ENCODE results near the gene NOL4L. TPM values are rescaled to one million over a fixed set of nuclear protein-coding genes. Genes with fewer than 3 reads are reported as not detected.
A peak's percentile ranks its signal among the peaks of the same experiment; 100 is the strongest.

Gene NOL4L
- total RNA-seq, 2 donors from 2014 or later = 39.6 to 50.7 TPM

- H3K4me3 ChIP-seq (ENCODE audit: low read length) = no peak overlapping the region
- H3K27ac ChIP-seq (ENCODE audit: low read depth, low read length) = peak overlapping the region; percentile 32
- no peak for DNase-seq
- H3K4me1 Mint-ChIP-seq = peaks cover 16% of the 10 kb centered on the region
- TF ChIP-seq, protein P1, sequence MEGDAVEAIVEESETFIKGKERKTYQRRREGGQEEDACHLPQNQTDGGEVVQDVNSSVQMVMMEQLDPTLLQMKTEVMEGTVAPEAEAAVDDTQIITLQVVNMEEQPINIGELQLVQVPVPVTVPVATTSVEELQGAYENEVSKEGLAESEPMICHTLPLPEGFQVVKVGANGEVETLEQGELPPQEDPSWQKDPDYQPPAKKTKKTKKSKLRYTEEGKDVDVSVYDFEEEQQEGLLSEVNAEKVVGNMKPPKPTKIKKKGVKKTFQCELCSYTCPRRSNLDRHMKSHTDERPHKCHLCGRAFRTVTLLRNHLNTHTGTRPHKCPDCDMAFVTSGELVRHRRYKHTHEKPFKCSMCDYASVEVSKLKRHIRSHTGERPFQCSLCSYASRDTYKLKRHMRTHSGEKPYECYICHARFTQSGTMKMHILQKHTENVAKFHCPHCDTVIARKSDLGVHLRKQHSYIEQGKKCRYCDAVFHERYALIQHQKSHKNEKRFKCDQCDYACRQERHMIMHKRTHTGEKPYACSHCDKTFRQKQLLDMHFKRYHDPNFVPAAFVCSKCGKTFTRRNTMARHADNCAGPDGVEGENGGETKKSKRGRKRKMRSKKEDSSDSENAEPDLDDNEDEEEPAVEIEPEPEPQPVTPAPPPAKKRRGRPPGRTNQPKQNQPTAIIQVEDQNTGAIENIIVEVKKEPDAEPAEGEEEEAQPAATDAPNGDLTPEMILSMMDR (conservative IDR thresholded peaks at IDR 0.05) = no peak
- H3K4me3 Mint-ChIP-seq = no peak overlapping the region
- no peaks in the 10 kb centered on the region for H3K27me3 Mint-ChIP-seq (ENCODE audit: insufficient read depth)
- H3K9me3 ChIP-seq (ENCODE audit: control insufficient read depth, low read length) = no peaks in the 10 kb centered on the region
- no peak overlapping the region for H3K9ac ChIP-seq (ENCODE audit: extremely low read depth, low read length, poor library complexity, severe bottlenecking)
- WGBS, 2 experiments (ENCODE audit: insufficient coverage in 1 of 2, insufficient read length in 1 of 2) = 92 to 93% methylated on average over 16 to 24 of the region's 24 CpGs
- peaks cover 27% of the 10 kb centered on the region for H3K36me3 ChIP-seq (ENCODE audit: control insufficient read depth, insufficient read depth, low read length)
- H3K9me3 Mint-ChIP-seq = no peaks in the 10 kb centered on the region
- H3K27me3 ChIP-seq (ENCODE audit: control insufficient read depth, insufficient read depth, low read length, poor library complexity, severe bottlenecking) = no peaks in the 10 kb centered on the region
- peak overlapping the region; percentile 33 for H3K27ac Mint-ChIP-seq
- H3K36me3 Mint-ChIP-seq (ENCODE audit: low read depth) = peaks cover 23% of the 10 kb centered on the region
- no peaks in the 10 kb centered on the region for H3K4me1 ChIP-seq (ENCODE audit: control insufficient read depth, insufficient read depth, low read length)
Observed at GRCh38 chr20:32465092-32465900, 119.8 kb downstream of the NOL4L start.

- peaks cover 12% of the 10 kb centered on the region for H3K4me1 Mint-ChIP-seq
Observed at GRCh38 chr20:32464401-32465091, 120.6 kb downstream of the NOL4L start.

DNA sequence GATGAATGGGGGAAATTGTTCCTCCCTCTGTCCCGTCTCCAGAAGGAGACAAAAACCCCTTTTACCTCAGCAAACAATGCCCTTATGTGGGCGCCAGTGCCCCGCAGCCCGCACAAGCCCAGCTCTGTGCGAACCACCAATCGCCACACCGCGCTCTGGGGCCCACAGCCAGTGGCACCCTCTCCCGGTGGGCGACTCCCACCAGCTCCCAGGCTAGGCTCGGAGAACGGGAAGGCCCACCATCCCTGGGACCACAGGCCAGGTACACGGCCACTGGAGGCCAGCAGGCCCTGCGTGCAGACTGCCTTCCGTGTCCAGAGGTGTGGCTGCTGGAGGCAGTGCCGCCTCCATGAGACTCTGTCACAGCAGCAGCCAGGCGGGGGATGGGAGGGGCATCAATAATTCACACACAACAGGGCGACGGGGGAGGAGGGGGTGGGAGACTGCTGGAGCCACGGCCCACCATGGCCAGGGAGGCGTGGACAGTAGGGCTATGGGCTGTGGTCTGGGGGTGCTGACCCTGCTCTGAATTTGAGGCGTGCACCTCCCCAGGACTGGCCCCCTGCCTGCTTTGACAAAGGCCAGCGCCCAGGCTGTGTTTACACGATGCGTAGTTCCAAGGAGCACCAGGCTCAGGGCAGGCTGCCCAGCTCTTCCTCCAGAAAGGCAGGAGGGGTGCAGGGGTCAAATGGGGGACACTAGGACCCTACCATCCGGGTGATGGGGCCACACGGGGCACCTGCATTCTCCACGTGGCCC, 121.3 kb downstream of the NOL4L start:
- H3K4me1 ChIP-seq (ENCODE audit: control insufficient read depth, insufficient read depth, low read length) = no peaks in the 10 kb centered on the region
- no peaks in the 10 kb centered on the region for H3K27me3 ChIP-seq (ENCODE audit: control insufficient read depth, insufficient read depth, low read length, poor library complexity, severe bottlenecking)
- Mint-ChIP-seq H3K27ac (no peak overlapping the region), H3K9me3 (no peaks in the 10 kb centered on the region), H3K4me3 (no peak overlapping the region), H3K36me3 (ENCODE audit: low read depth) (peaks cover 21% of the 10 kb centered on the region), H3K4me1 (peaks cover 12% of the 10 kb centered on the region), H3K27me3 (ENCODE audit: insufficient read depth) (no peaks in the 10 kb centered on the region)
- H3K36me3 ChIP-seq (ENCODE audit: control insufficient read depth, insufficient read depth, low read length) = peaks cover 30% of the 10 kb centered on the region
- DNase-seq = no peak
- no peaks in the 10 kb centered on the region for H3K9me3 ChIP-seq (ENCODE audit: control insufficient read depth, low read length)
- H3K9ac ChIP-seq (ENCODE audit: extremely low read depth, low read length, poor library complexity, severe bottlenecking) = no peak overlapping the region
- TF ChIP-seq, protein P1 (conservative IDR thresholded peaks at IDR 0.05) = no peak
- peak overlapping the region; percentile 76 for H3K27ac ChIP-seq (ENCODE audit: low read depth, low read length)
- WGBS, 2 experiments (ENCODE audit: insufficient coverage in 1 of 2, insufficient read length in 1 of 2) = 83% methylated on average over 18 to 27 of the region's 28 CpGs
- H3K4me3 ChIP-seq (ENCODE audit: low read length) = no peak overlapping the region

More at GRCh38 chr20:32464401-32465091, 120.6 kb downstream of the NOL4L start:
- Histone ChIP-seq H3K9ac (ENCODE audit: extremely low read depth, low read length, poor library complexity, severe bottlenecking) (no peak overlapping the region), H3K4me1 (ENCODE audit: control insufficient read depth, insufficient read depth, low read length) (no peaks in the 10 kb centered on the region), H3K27ac (ENCODE audit: low read depth, low read length) (peak overlapping the region; percentile 76), H3K4me3 (ENCODE audit: low read length) (no peak overlapping the region), H3K27me3 (ENCODE audit: control insufficient read depth, insufficient read depth, low read length, poor library complexity, severe bottlenecking) (no peaks in the 10 kb centered on the region), H3K9me3 (ENCODE audit: control insufficient read depth, low read length) (no peaks in the 10 kb centered on the region), H3K36me3 (ENCODE audit: control insufficient read depth, insufficient read depth, low read length) (peaks cover 31% of the 10 kb centered on the region)
- no peak for DNase-seq
- no peak overlapping the region for H3K4me3 Mint-ChIP-seq
- peaks cover 24% of the 10 kb centered on the region for H3K36me3 Mint-ChIP-seq (ENCODE audit: low read depth)
- no peaks in the 10 kb centered on the region for H3K27me3 Mint-ChIP-seq (ENCODE audit: insufficient read depth)
- H3K27ac Mint-ChIP-seq = peak overlapping the region; percentile 76
- H3K9me3 Mint-ChIP-seq = no peaks in the 10 kb centered on the region
- WGBS, 2 experiments (ENCODE audit: insufficient coverage in 1 of 2, insufficient read length in 1 of 2) = 92 to 95% methylated on average over 17 to 20 of the region's 20 CpGs
- TF ChIP-seq, protein P1 (conservative IDR thresholded peaks at IDR 0.05) = no peak

All from endodermal cell (in vitro differentiated cells).